SK-N-SH (cell line): ENCODE data around the gene TOP3A. TPM values are rescaled to one million over a fixed set of nuclear protein-coding genes. Genes with fewer than 3 reads are reported as not detected.

Experiments used
- CTCF ChIA-PET: fragments of 300-600, 350-600 bp; formaldehyde crosslinking; extraction: SDS; loops from one replicate; lab custom pipeline; 2021; lab: Yijun Ruan, JAX
- POLR2A ChIA-PET: fragments of 350-600 bp; sonication (Branson Sonifier 250); formaldehyde crosslinking; extraction: SDS; loops from one replicate; lab custom pipeline; 2020; ENCODE audit warnings: antibody characterized with exemption, inconsistent platforms; lab: Yijun Ruan, JAX
- DNase-seq: peaks from one replicate; pipeline ENCODE4 v3.0.0; 2012
- H2AFZ ChIP-seq: fragments of 200-600 bp; sonication (generic); 2 replicates; pipeline ENCODE4 v1.8.1; 2016; ENCODE audit warnings: antibody characterized with exemption, mild to moderate bottlenecking, low read depth
- H3F3A ChIP-seq: fragments of 200-600 bp; sonication (generic); replicated peaks from 2 replicates; pipeline ENCODE3; 2016; ENCODE audit warnings: antibody characterized with exemption, mild to moderate bottlenecking; ENCODE audit not compliant: insufficient read depth
- H3K27ac ChIP-seq, 2 experiments: fragments of 200-500 bp in 1 of 2; fragments of 200-600 bp in 1 of 2; sonication (Bioruptor generic) in 1 of 2; sonication (generic), shearing (Covaris generic) in 1 of 2; 2 replicates each; pipeline versions ENCODE4 v1.5.1 to v1.6.1; 2014 to 2016; ENCODE audit warnings: low read depth in 2 of 2, inconsistent platforms in 1 of 2, low read length in 1 of 2, mild to moderate bottlenecking in 1 of 2, mixed read lengths in 1 of 2
- H3K27me3 ChIP-seq: fragments of 200-600 bp; sonication (generic), shearing (Covaris generic); 2 replicates; pipeline ENCODE4 v1.6.1; 2016; ENCODE audit warnings: mixed run types; ENCODE audit not compliant: insufficient read depth
- H3K36me3 ChIP-seq, 2 experiments: fragments of 200-500 bp in 1 of 2; fragments of 200-600 bp in 1 of 2; sonication (Bioruptor generic) in 1 of 2; sonication (generic) in 1 of 2; replicated peaks in 1 of 2; 2 replicates each; pipeline versions ENCODE3 to v1.5.1; 2014 to 2016; ENCODE audit warnings: low read length in 1 of 2, mild to moderate bottlenecking in 1 of 2; ENCODE audit not compliant: insufficient read depth in 2 of 2, control insufficient read depth in 1 of 2
- H3K4me1 ChIP-seq, 2 experiments: fragments of 200-500 bp in 1 of 2; fragments of 200-600 bp in 1 of 2; sonication (Bioruptor generic) in 1 of 2; sonication (generic), shearing (Covaris generic) in 1 of 2; 2 replicates each; pipeline versions ENCODE4 v1.5.1 to v1.6.1; 2014 to 2016; ENCODE audit warnings: low read depth in 1 of 2, low read length in 1 of 2, mixed run types in 1 of 2; ENCODE audit not compliant: insufficient read depth in 2 of 2, control insufficient read depth in 1 of 2
- H3K4me2 ChIP-seq: fragments of 200-600 bp; sonication (generic), shearing (Covaris generic); 2 replicates; pipeline ENCODE4 v1.6.1; 2017; ENCODE audit warnings: mixed run types
- H3K4me3 ChIP-seq, 2 experiments: fragments of 200-500 bp in 1 of 2; fragments of 200-600 bp in 1 of 2; sonication (Bioruptor generic) in 1 of 2; sonication (generic), shearing (Covaris generic) in 1 of 2; 2 replicates each; pipeline versions ENCODE4 v1.5.1 to v1.8.1; 2014 to 2016; ENCODE audit warnings: low read depth in 2 of 2, inconsistent platforms in 1 of 2, low read length in 1 of 2, mild to moderate bottlenecking in 1 of 2, mixed read lengths in 1 of 2, moderate library complexity in 1 of 2
- H3K79me2 ChIP-seq: fragments of 200-600 bp; sonication (generic); 2 replicates; pipeline ENCODE4 v1.8.1; 2017; ENCODE audit warnings: mild to moderate bottlenecking; ENCODE audit not compliant: insufficient read depth
- H3K9ac ChIP-seq: fragments of 200-600 bp; sonication (generic); 2 replicates; pipeline ENCODE4 v1.6.1; 2017; ENCODE audit warnings: mixed run types
- H3K9me2 ChIP-seq: fragments of 200-600 bp; sonication (generic); 2 replicates; pipeline ENCODE4 v1.6.1; 2017; ENCODE audit warnings: mixed run types
- H3K9me3 ChIP-seq: fragments of 200-600 bp; sonication (generic); 2 replicates; pipeline ENCODE4 v1.6.1; 2017; ENCODE audit warnings: mixed run types, mild to moderate bottlenecking, moderate library complexity
- H4K20me1 ChIP-seq: fragments of 200-600 bp; sonication (generic); 2 replicates; pipeline ENCODE4 v1.6.1; 2017; ENCODE audit warnings: mild to moderate bottlenecking, mixed run types; ENCODE audit not compliant: insufficient read depth
- EP300 ChIP-seq, 2 experiments: IDR thresholded peaks; 2 replicates each; pipeline versions ENCODE4 v1.4.0 to v1.6.1; 2012; ENCODE audit warnings: borderline replicate concordance in 1 of 2, low read depth in 1 of 2, low read length in 1 of 2
- FOSL2 ChIP-seq: IDR thresholded peaks from 2 replicates; pipeline ENCODE4 v1.4.0; 2012; ENCODE audit warnings: low read depth, mild to moderate bottlenecking, moderate library complexity, borderline replicate concordance
- FOXM1 ChIP-seq: IDR thresholded peaks from 2 replicates; pipeline ENCODE4 v1.4.0; 2012; ENCODE audit warnings: low read depth, mild to moderate bottlenecking
- IRF3 ChIP-seq: fragments of 150-350 bp; IDR thresholded peaks from 2 replicates; pipeline ENCODE4 v1.6.1; 2016; ENCODE audit warnings: mild to moderate bottlenecking, low read depth, low read length
- MAX ChIP-seq: IDR thresholded peaks from 2 replicates; pipeline ENCODE4 v1.4.0; 2012; ENCODE audit warnings: low read depth
- NFIC ChIP-seq: IDR thresholded peaks from 2 replicates; pipeline ENCODE4 v1.4.0; 2012; ENCODE audit warnings: borderline replicate concordance
- NRF1 ChIP-seq: IDR thresholded peaks from 2 replicates; pipeline ENCODE4 v1.6.1; 2012; ENCODE audit warnings: low read depth, mild to moderate bottlenecking, low read length
- PBX3 ChIP-seq: IDR thresholded peaks from 2 replicates; pipeline ENCODE4; 2012
- RXRA ChIP-seq: IDR thresholded peaks from 2 replicates; pipeline ENCODE4 v1.4.0; 2012; ENCODE audit warnings: low read depth, mild to moderate bottlenecking, borderline replicate concordance
- SIN3A ChIP-seq: IDR thresholded peaks from 2 replicates; pipeline ENCODE4 v1.6.1; 2012; ENCODE audit warnings: low read depth, mild to moderate bottlenecking, low read length, moderate library complexity, borderline replicate concordance
- TEAD4 ChIP-seq: IDR thresholded peaks from 2 replicates; pipeline ENCODE4 v1.4.0; 2012; ENCODE audit warnings: mild to moderate bottlenecking, borderline replicate concordance; ENCODE audit not compliant: insufficient read depth
- USF2 ChIP-seq: fragments of 150-350 bp; IDR thresholded peaks from 2 replicates; pipeline ENCODE4 v1.6.1; 2017; ENCODE audit warnings: antibody characterized with exemption, low read length, low read depth, borderline replicate concordance
- ZBTB33 ChIP-seq: IDR thresholded peaks from 2 replicates; pipeline ENCODE4 v1.4.0; 2012; ENCODE audit warnings: low read depth, borderline replicate concordance
- WGBS: methylation state at CpG from one replicate; pipeline ENCODE4 v1.1.6; 2017; ENCODE audit warnings: low lambda C conversion rate; 5-methylcytosine and 5-hydroxymethylcytosine counted together
- polyA plus RNA-seq, 3 experiments: library from polyadenylated mRNA; depleted of rRNA; stranded (reverse); fragments of >200 nt; gene quantifications; 2 replicates each; pipeline ENCODE4 v1.2.3, GENCODE V29; 2012

Gene TOP3A
- polyA plus RNA-seq, 1 of the 3 experiments (the other 2 are of a cell fraction), result 14.7 TPM

GRCh38 chr17:18314731-18315561, at the start of gene TOP3A, which contains the start of gene SMCR8 (continued):
- TF ChIP-seq USF2 (peak; percentile 92), FOSL2 (no peak), PBX3 (no peak)

- Histone ChIP-seq H3K9ac (no peak overlapping the region), H3K9me2 (no peaks in the 10 kb centered on the region), H4K20me1 (no peaks in the 10 kb centered on the region), H3K27me3 (no peaks in the 10 kb centered on the region), H3K4me1 (peaks cover 4 to 8% of the 10 kb centered on the region in 2 experiments; a peak in 1 of 4 replicates), H3K36me3 (no peaks in the 10 kb centered on the region), H2AFZ (peak overlapping the region; percentile 91; the same call in 1 of the 2 replicates), H3K9me3 (no peaks in the 10 kb centered on the region), H3K4me2 (no peak overlapping the region), H3K27ac (no peak overlapping the region), H3K79me2 (peaks cover 21% of the 10 kb centered on the region; the same call in 1 of the 2 replicates), H3F3A (peaks cover 4% of the 10 kb centered on the region), H3K4me3 (no peak overlapping the region)
- TF ChIP-seq IRF3, result no peak
- 71% methylated on average over 5 of the region's 6 CpGs for WGBS
- DNase-seq, result no peak
- ChIA-PET POLR2A (no interaction called here), CTCF (no interaction called here)
Measured at GRCh38 chr17:18364166-18364565, 49.4 kb upstream of the TOP3A start.

GRCh38 chr17:18363101-18364049, 48.6 kb upstream of the TOP3A start, which contains the start of gene SHMT1:
Gene SHMT1 (minus strand): TSS chr17:18363550. CDS start chr17:18355981, 7,569 bp downstream.
- Histone ChIP-seq H2AFZ (peak within 1 kb of the TSS; percentile 91), H3K4me1 (peaks cover 4 to 8% of the 10 kb centered on the region in 2 experiments; a peak in 1 of 4 replicates), H3K4me3 (peak within 1 kb of the TSS; percentile 64 to 87), H3K4me2 (peak within 1 kb of the TSS; percentile 95), H3K27me3 (no peaks in the 10 kb centered on the region), H3K79me2 (peaks cover 21% of the 10 kb centered on the region; the same call in 1 of the 2 replicates), H3K9me3 (no peaks in the 10 kb centered on the region), H3K27ac (no peak within 1 kb of the TSS; a peak in 1 of 4 replicates), H3K9ac (peak within 1 kb of the TSS; percentile 69), H4K20me1 (no peaks in the 10 kb centered on the region), H3K9me2 (no peaks in the 10 kb centered on the region), H3F3A (peaks cover 4% of the 10 kb centered on the region), H3K36me3 (no peaks in the 10 kb centered on the region)
- POLR2A ChIA-PET, result interaction anchor here (0.6 to 0.7 kb wide), 2 partner anchors 26 to 53 kb away, joined by 3 read pairs; no protein-coding TSS in a partner anchor
- 5% methylated on average over 24 of the region's 76 CpGs for WGBS
- CTCF ChIA-PET, result interaction anchor here (1.5 kb wide), 1 partner anchor 43 kb away, joined by 6 read pairs; no protein-coding TSS in a partner anchor
- peak; percentile 98 for DNase-seq
- TF ChIP-seq SIN3A (no peak), NFIC (no peak), FOXM1 (no peak), ZBTB33 (no peak), EP300 (IDR thresholded peaks at IDR 0.05; ENCODE audit: borderline replicate concordance in 1 of 2, low read depth in 1 of 2, low read length in 1 of 2) (no peak), MAX (peak; percentile 84), TEAD4 (no peak), IRF3 (no peak), NRF1 (peak; percentile 76), RXRA (no peak)
